Measurements from ENCODE around the gene VPS4A.

The VPS4A gene

GRCh38 chr16:69326172-69326873, 15.2 kb downstream of the VPS4A start:
- no peak for ATAC-seq
- TF ChIP-seq ESRRG (CRISPR knock-in tag; IDR thresholded peaks at IDR 0.05) = no peak
- no peak for TF ChIP-seq TOX (CRISPR knock-in tag; IDR thresholded peaks at IDR 0.05; ENCODE audit: borderline replicate concordance)
- TF ChIP-seq, protein P1, sequence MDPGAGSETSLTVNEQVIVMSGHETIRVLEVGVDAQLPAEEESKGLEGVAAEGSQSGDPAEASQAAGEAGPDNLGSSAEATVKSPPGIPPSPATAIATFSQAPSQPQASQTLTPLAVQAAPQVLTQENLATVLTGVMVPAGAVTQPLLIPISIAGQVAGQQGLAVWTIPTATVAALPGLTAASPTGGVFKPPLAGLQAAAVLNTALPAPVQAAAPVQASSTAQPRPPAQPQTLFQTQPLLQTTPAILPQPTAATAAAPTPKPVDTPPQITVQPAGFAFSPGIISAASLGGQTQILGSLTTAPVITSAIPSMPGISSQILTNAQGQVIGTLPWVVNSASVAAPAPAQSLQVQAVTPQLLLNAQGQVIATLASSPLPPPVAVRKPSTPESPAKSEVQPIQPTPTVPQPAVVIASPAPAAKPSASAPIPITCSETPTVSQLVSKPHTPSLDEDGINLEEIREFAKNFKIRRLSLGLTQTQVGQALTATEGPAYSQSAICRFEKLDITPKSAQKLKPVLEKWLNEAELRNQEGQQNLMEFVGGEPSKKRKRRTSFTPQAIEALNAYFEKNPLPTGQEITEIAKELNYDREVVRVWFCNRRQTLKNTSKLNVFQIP (CRISPR knock-in tag; IDR thresholded peaks at IDR 0.05; ENCODE audit: borderline replicate concordance, low read depth) = no peak
- no peak for TF ChIP-seq TCF4 (CRISPR knock-in tag; IDR thresholded peaks at IDR 0.05; ENCODE audit: borderline replicate concordance)
- TF ChIP-seq, protein P2, sequence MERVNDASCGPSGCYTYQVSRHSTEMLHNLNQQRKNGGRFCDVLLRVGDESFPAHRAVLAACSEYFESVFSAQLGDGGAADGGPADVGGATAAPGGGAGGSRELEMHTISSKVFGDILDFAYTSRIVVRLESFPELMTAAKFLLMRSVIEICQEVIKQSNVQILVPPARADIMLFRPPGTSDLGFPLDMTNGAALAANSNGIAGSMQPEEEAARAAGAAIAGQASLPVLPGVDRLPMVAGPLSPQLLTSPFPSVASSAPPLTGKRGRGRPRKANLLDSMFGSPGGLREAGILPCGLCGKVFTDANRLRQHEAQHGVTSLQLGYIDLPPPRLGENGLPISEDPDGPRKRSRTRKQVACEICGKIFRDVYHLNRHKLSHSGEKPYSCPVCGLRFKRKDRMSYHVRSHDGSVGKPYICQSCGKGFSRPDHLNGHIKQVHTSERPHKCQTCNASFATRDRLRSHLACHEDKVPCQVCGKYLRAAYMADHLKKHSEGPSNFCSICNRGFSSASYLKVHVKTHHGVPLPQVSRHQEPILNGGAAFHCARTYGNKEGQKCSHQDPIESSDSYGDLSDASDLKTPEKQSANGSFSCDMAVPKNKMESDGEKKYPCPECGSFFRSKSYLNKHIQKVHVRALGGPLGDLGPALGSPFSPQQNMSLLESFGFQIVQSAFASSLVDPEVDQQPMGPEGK (CRISPR knock-in tag; IDR thresholded peaks at IDR 0.05; ENCODE audit: borderline replicate concordance) = no peak
- TF ChIP-seq ZFP30 (CRISPR knock-in tag; IDR thresholded peaks at IDR 0.05) = no peak
- no peak for TF ChIP-seq ISL1 (CRISPR knock-in tag; IDR thresholded peaks at IDR 0.05)
- TF ChIP-seq PPARA (CRISPR knock-in tag; IDR thresholded peaks at IDR 0.05; ENCODE audit: borderline replicate concordance) = no peak
- TF ChIP-seq ARNTL (CRISPR knock-in tag; IDR thresholded peaks at IDR 0.05; ENCODE audit: borderline replicate concordance, low read depth) = no peak
- TF ChIP-seq, protein P3, sequence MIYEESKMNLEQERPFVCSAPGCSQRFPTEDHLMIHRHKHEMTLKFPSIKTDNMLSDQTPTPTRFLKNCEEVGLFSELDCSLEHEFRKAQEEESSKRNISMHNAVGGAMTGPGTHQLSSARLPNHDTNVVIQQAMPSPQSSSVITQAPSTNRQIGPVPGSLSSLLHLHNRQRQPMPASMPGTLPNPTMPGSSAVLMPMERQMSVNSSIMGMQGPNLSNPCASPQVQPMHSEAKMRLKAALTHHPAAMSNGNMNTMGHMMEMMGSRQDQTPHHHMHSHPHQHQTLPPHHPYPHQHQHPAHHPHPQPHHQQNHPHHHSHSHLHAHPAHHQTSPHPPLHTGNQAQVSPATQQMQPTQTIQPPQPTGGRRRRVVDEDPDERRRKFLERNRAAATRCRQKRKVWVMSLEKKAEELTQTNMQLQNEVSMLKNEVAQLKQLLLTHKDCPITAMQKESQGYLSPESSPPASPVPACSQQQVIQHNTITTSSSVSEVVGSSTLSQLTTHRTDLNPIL (CRISPR knock-in tag; IDR thresholded peaks at IDR 0.05; ENCODE audit: low read depth) = no peak
- TF ChIP-seq BACH2 (CRISPR knock-in tag; IDR thresholded peaks at IDR 0.05; ENCODE audit: borderline replicate concordance) = no peak
- no peak for TF ChIP-seq GLIS3 (CRISPR knock-in tag; IDR thresholded peaks at IDR 0.05)
- no peak for TF ChIP-seq RARB (CRISPR knock-in tag; IDR thresholded peaks at IDR 0.05)
- no peak for TF ChIP-seq ZNF70 (CRISPR knock-in tag; IDR thresholded peaks at IDR 0.05)
- TF ChIP-seq ZC3H10 (CRISPR knock-in tag; IDR thresholded peaks at IDR 0.05) = no peak
- no peak for TF ChIP-seq ZNF8 (CRISPR knock-in tag; IDR thresholded peaks at IDR 0.05)

GRCh38 chr16:69327585-69328310, 16.6 kb downstream of the VPS4A start:
- TF ChIP-seq ESRRG (CRISPR knock-in tag; IDR thresholded peaks at IDR 0.05) (no peak), ARNTL (CRISPR knock-in tag; IDR thresholded peaks at IDR 0.05; ENCODE audit: borderline replicate concordance, low read depth) (no peak), TCF4 (CRISPR knock-in tag; IDR thresholded peaks at IDR 0.05; ENCODE audit: borderline replicate concordance) (no peak), ZNF8 (CRISPR knock-in tag; IDR thresholded peaks at IDR 0.05) (no peak), ZC3H10 (CRISPR knock-in tag; IDR thresholded peaks at IDR 0.05) (no peak), TOX (CRISPR knock-in tag; IDR thresholded peaks at IDR 0.05; ENCODE audit: borderline replicate concordance) (no peak), PPARA (CRISPR knock-in tag; IDR thresholded peaks at IDR 0.05; ENCODE audit: borderline replicate concordance) (no peak), RARB (CRISPR knock-in tag; IDR thresholded peaks at IDR 0.05) (no peak), ZNF565 (CRISPR knock-in tag; conservative IDR thresholded peaks at IDR 0.05; ENCODE audit: low read depth) (no peak), OSR1 (CRISPR knock-in tag; IDR thresholded peaks at IDR 0.05) (no peak), SNAI2 (CRISPR knock-in tag; IDR thresholded peaks at IDR 0.05) (no peak), BACH2 (CRISPR knock-in tag; IDR thresholded peaks at IDR 0.05; ENCODE audit: borderline replicate concordance) (no peak)
- TF ChIP-seq, protein P3 (CRISPR knock-in tag; IDR thresholded peaks at IDR 0.05; ENCODE audit: low read depth) = no peak
- TF ChIP-seq, protein P1 (CRISPR knock-in tag; IDR thresholded peaks at IDR 0.05; ENCODE audit: borderline replicate concordance, low read depth) = no peak
- TF ChIP-seq, protein P4, sequence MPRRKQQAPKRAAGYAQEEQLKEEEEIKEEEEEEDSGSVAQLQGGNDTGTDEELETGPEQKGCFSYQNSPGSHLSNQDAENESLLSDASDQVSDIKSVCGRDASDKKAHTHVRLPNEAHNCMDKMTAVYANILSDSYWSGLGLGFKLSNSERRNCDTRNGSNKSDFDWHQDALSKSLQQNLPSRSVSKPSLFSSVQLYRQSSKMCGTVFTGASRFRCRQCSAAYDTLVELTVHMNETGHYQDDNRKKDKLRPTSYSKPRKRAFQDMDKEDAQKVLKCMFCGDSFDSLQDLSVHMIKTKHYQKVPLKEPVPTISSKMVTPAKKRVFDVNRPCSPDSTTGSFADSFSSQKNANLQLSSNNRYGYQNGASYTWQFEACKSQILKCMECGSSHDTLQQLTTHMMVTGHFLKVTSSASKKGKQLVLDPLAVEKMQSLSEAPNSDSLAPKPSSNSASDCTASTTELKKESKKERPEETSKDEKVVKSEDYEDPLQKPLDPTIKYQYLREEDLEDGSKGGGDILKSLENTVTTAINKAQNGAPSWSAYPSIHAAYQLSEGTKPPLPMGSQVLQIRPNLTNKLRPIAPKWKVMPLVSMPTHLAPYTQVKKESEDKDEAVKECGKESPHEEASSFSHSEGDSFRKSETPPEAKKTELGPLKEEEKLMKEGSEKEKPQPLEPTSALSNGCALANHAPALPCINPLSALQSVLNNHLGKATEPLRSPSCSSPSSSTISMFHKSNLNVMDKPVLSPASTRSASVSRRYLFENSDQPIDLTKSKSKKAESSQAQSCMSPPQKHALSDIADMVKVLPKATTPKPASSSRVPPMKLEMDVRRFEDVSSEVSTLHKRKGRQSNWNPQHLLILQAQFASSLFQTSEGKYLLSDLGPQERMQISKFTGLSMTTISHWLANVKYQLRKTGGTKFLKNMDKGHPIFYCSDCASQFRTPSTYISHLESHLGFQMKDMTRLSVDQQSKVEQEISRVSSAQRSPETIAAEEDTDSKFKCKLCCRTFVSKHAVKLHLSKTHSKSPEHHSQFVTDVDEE (CRISPR knock-in tag; IDR thresholded peaks at IDR 0.05) = no peak
- no peak for ATAC-seq
